Neural cell (in vitro differentiated cells): ENCODE results near the gene NEDD4L. TPM values are rescaled to one million over a fixed set of nuclear protein-coding genes. Genes with fewer than 3 reads are reported as not detected.

Source experiments
- H2AFZ ChIP-seq: fragments of 200-600, 300-800 bp; sonication (generic), shearing (Covaris generic); 2 replicates; pipeline ENCODE4 v1.6.0; 2014; ENCODE audit warnings: low read depth, mild to moderate bottlenecking, antibody characterized with exemption, low read length, moderate library complexity
- H3F3A ChIP-seq: fragments of 200-600 bp; shearing (Covaris generic); 2 replicates; pipeline ENCODE4 v1.6.1; 2016; ENCODE audit warnings: mild to moderate bottlenecking, moderate library complexity, mixed read lengths, antibody characterized with exemption, low read length; ENCODE audit not compliant: insufficient read depth, poor library complexity, severe bottlenecking
- H3K27ac ChIP-seq: fragments of 200-600, 300-800 bp; sonication (generic), shearing (Covaris generic); 2 replicates; pipeline ENCODE4 v1.5.1; 2014; ENCODE audit warnings: mild to moderate bottlenecking, low read length, moderate library complexity
- H3K27me3 ChIP-seq: fragments of 300-800, 200-600 bp; sonication (generic), shearing (Covaris generic); 2 replicates; pipeline ENCODE4 v1.6.0; 2014; ENCODE audit warnings: mild to moderate bottlenecking, low read depth, low read length, moderate library complexity; ENCODE audit not compliant: insufficient read depth
- H3K36me3 ChIP-seq: fragments of 300-800, 200-600 bp; sonication (generic), shearing (Covaris generic); 2 replicates; pipeline ENCODE4 v1.5.1; 2014; ENCODE audit warnings: mild to moderate bottlenecking, antibody characterized with exemption, low read length, moderate library complexity; ENCODE audit not compliant: insufficient read depth
- H3K4me2 ChIP-seq: fragments of 300-800, 200-600 bp; sonication (generic), shearing (Covaris generic); 2 replicates; pipeline ENCODE4 v1.6.0; 2014; ENCODE audit warnings: mild to moderate bottlenecking, low read length
- H3K4me3 ChIP-seq: fragments of 300-800, 200-600 bp; sonication (generic), shearing (Covaris generic); 2 replicates; pipeline ENCODE4 v1.5.1; 2014; ENCODE audit warnings: mild to moderate bottlenecking, low read length, moderate library complexity
- H3K79me2 ChIP-seq: fragments of 200-600 bp; shearing (Covaris generic); replicated peaks from 2 replicates; pipeline ENCODE4 v1.6.0; 2014; ENCODE audit warnings: mild to moderate bottlenecking, low read length, moderate library complexity; ENCODE audit not compliant: insufficient read depth
- H3K9ac ChIP-seq: fragments of 300-800, 200-600 bp; sonication (generic), shearing (Covaris generic); 2 replicates; pipeline ENCODE4 v1.6.1; 2016; ENCODE audit warnings: mild to moderate bottlenecking, low read length, mixed read lengths
- H3K9me2 ChIP-seq: fragments of 200-600 bp; shearing (Covaris generic); 2 replicates; pipeline ENCODE4 v1.6.1; 2016; ENCODE audit warnings: mild to moderate bottlenecking, low read length, mixed read lengths; ENCODE audit not compliant: insufficient read depth
- H3K9me3 ChIP-seq: fragments of 200-600, 300-800 bp; sonication (generic), shearing (Covaris generic); 2 replicates; pipeline ENCODE4 v1.6.1; 2016; ENCODE audit warnings: mild to moderate bottlenecking, mixed run types, low read length, moderate library complexity, mixed read lengths
- H4K20me1 ChIP-seq: fragments of 200-600 bp; shearing (Covaris generic); 2 replicates; pipeline ENCODE4 v1.6.1; 2016; ENCODE audit warnings: mild to moderate bottlenecking, mixed run types; ENCODE audit not compliant: insufficient read depth
- CTCF ChIP-seq: fragments of 450-650 bp; IDR thresholded peaks from 2 replicates; pipeline ENCODE4 v1.5.1; 2014; ENCODE audit warnings: antibody characterized with exemption, mild to moderate bottlenecking, moderate library complexity; ENCODE audit not compliant: poor library complexity, severe bottlenecking
- EP300 ChIP-seq: fragments of 450-650 bp; conservative IDR thresholded peaks from 2 replicates; pipeline ENCODE4 v1.6.1; 2014; ENCODE audit warnings: antibody characterized with exemption, mild to moderate bottlenecking, moderate library complexity; ENCODE audit not compliant: poor library complexity, severe bottlenecking
- EZH2 ChIP-seq: fragments of 200-600, 300-800 bp; shearing (Covaris generic), sonication (generic); IDR thresholded peaks from 2 replicates; pipeline ENCODE4 v1.6.1; 2014; ENCODE audit warnings: antibody characterized with exemption, low read length, borderline replicate concordance, mild to moderate bottlenecking; ENCODE audit not compliant: insufficient read depth, poor library complexity, severe bottlenecking
- MXI1 ChIP-seq: fragments of 450-650 bp; conservative IDR thresholded peaks from 2 replicates; pipeline ENCODE4 v1.6.1; 2014; ENCODE audit warnings: antibody characterized with exemption, mild to moderate bottlenecking; ENCODE audit not compliant: poor library complexity, severe bottlenecking
- RAD21 ChIP-seq: fragments of 450-650 bp; conservative IDR thresholded peaks from 2 replicates; pipeline ENCODE4 v1.6.1; 2014; ENCODE audit warnings: antibody characterized with exemption, mild to moderate bottlenecking, moderate library complexity
- REST ChIP-seq: IDR thresholded peaks from 2 replicates; pipeline ENCODE4 v1.6.1; 2012; ENCODE audit warnings: borderline replicate concordance
- SMC3 ChIP-seq: fragments of 450-650 bp; conservative IDR thresholded peaks from 2 replicates; pipeline ENCODE4 v1.6.1; 2014; ENCODE audit warnings: antibody characterized with exemption, mild to moderate bottlenecking, moderate library complexity; ENCODE audit not compliant: poor library complexity
- TAF1 ChIP-seq: IDR thresholded peaks from 2 replicates; pipeline ENCODE4 v1.6.1; 2012; ENCODE audit warnings: low read depth
- polyA plus RNA-seq: library from polyadenylated mRNA; depleted of rRNA; stranded (reverse); fragments of >200 nt; gene quantifications from 2 replicates; pipeline ENCODE4 v1.2.3, GENCODE V29; 2014

The NEDD4L gene
- polyA plus RNA-seq, 1 donor from 2014 or later, result 97.9 TPM

DNA sequence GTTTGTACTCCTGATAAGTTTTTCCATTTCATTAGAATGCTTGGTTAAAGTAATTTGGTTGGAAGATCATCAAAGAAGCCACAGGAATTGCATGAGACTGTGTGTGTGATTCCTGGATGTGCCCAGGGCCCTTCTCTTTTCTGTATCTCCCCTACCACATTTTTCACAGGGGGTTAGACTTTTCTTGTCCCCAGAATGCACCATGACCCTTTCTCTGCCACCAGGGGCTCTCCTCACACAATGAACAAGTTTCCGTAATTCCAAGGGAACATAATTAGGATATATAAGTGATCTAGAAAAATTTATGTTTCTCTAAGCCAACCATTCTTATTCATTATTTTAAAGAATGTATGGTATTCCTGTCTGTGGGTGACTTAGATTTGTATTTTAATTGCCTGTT is 291.8 kb downstream of the NEDD4L start:
- H3F3A ChIP-seq, result peaks cover 8% of the 10 kb centered on the region
- H3K4me3 ChIP-seq, result peak overlapping the region; percentile 36
- peak overlapping the region; percentile 38 for H3K4me2 ChIP-seq
- no peaks in the 10 kb centered on the region for H3K79me2 ChIP-seq
- no peak for TF ChIP-seq SMC3
- no peak for TF ChIP-seq EZH2
- TF ChIP-seq REST, result no peak
- TF ChIP-seq MXI1, result no peak
- no peak for TF ChIP-seq EP300
- no peak for TF ChIP-seq RAD21
- no peak for TF ChIP-seq TAF1
- H3K36me3 ChIP-seq, result peaks cover 12% of the 10 kb centered on the region
- peak overlapping the region; percentile 91 for H3K27ac ChIP-seq
- H3K27me3 ChIP-seq, result no peaks in the 10 kb centered on the region
- peak overlapping the region; percentile 57 for H3K9ac ChIP-seq
- H3K9me2 ChIP-seq, result no peaks in the 10 kb centered on the region
- no peaks in the 10 kb centered on the region for H4K20me1 ChIP-seq
- H3K9me3 ChIP-seq, result no peaks in the 10 kb centered on the region
- no peak overlapping the region for H2AFZ ChIP-seq

DNA sequence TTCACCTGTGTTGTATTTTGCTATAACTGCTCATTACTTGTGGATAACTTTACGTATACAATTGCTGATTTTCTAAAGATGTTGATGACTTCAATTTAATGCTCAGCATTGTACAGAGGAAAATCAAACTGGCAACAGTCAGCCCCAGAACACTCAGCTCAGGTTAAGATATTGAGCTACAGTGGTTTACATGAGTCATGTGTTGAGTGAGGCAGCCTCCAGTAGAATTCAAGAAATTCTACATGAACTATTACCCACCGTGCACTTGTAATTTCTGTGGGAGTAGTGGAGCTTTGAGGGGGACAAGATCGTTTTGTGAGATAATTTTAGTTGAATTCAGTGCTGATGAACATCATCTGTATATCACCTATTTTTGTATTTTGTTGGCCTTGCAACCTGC is 292.6 kb downstream of the NEDD4L start:
- peak overlapping the region; percentile 91 for H3K27ac ChIP-seq
- H3F3A ChIP-seq, result peaks cover 8% of the 10 kb centered on the region
- H3K4me3 ChIP-seq, result no peak overlapping the region
- no peak overlapping the region for H3K4me2 ChIP-seq
- H3K27me3 ChIP-seq, result no peaks in the 10 kb centered on the region
- H3K79me2 ChIP-seq, result no peaks in the 10 kb centered on the region
- TF ChIP-seq RAD21, result no peak
- no peak for TF ChIP-seq MXI1
- TF ChIP-seq EZH2, result no peak
- no peak for TF ChIP-seq TAF1
- no peak for TF ChIP-seq REST
- no peak for TF ChIP-seq CTCF
- TF ChIP-seq EP300, result no peak
- TF ChIP-seq SMC3, result no peak
- H3K9me2 ChIP-seq, result no peaks in the 10 kb centered on the region
- no peaks in the 10 kb centered on the region for H4K20me1 ChIP-seq
- H3K9ac ChIP-seq, result peak overlapping the region; percentile 5
- H3K36me3 ChIP-seq, result peaks cover 4% of the 10 kb centered on the region
- H3K9me3 ChIP-seq, result no peaks in the 10 kb centered on the region
- no peak overlapping the region for H2AFZ ChIP-seq
